C4-2B (cell line): Measurements from ENCODE around the gene HOXC11.

Experiments
- H3K27ac ChIP-seq: fragments of 450-650 bp; 2 replicates; pipeline ENCODE4 v1.5.1; 2017
- ZFX ChIP-seq: fragments of 450-650 bp; IDR thresholded peaks from 2 replicates; pipeline ENCODE4 v1.6.1; 2017
- TF ChIP-seq, protein P1 (sequence below): fragments of 450-650 bp; conservative IDR thresholded peaks from 2 replicates; pipeline ENCODE4 v1.5.1; 2017; ENCODE audit warnings: mild to moderate bottlenecking

HOXC11 gene

GRCh38 chr12:53931844-53932581 lies 40.9 kb upstream of the HOXC11 start:
- TF ChIP-seq, protein P1, sequence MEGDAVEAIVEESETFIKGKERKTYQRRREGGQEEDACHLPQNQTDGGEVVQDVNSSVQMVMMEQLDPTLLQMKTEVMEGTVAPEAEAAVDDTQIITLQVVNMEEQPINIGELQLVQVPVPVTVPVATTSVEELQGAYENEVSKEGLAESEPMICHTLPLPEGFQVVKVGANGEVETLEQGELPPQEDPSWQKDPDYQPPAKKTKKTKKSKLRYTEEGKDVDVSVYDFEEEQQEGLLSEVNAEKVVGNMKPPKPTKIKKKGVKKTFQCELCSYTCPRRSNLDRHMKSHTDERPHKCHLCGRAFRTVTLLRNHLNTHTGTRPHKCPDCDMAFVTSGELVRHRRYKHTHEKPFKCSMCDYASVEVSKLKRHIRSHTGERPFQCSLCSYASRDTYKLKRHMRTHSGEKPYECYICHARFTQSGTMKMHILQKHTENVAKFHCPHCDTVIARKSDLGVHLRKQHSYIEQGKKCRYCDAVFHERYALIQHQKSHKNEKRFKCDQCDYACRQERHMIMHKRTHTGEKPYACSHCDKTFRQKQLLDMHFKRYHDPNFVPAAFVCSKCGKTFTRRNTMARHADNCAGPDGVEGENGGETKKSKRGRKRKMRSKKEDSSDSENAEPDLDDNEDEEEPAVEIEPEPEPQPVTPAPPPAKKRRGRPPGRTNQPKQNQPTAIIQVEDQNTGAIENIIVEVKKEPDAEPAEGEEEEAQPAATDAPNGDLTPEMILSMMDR, result no peak
- no peak for TF ChIP-seq ZFX
- H3K27ac ChIP-seq, result no peak overlapping the region

DNA sequence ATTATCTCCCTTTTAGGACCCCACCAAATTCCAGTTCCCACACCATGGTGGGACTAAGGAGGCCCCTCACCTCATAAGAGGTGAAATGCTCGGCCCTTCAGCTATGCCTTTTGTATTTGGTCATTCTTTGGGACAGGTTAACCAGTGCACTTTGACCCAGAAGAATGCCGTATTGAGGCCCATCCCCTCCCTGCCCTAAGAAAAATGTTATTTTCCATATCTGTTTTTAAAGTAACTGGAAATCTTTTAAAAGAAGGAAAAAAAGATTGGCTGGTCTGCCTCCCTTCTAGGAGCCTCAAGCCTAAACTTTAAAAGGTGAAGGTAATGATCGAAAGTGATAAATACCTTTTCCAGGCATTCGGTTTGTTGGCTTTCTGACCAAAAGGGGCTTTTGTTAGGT lies 40.0 kb upstream of the HOXC11 start:
- no peak overlapping the region for H3K27ac ChIP-seq
- TF ChIP-seq ZFX, result no peak

DNA sequence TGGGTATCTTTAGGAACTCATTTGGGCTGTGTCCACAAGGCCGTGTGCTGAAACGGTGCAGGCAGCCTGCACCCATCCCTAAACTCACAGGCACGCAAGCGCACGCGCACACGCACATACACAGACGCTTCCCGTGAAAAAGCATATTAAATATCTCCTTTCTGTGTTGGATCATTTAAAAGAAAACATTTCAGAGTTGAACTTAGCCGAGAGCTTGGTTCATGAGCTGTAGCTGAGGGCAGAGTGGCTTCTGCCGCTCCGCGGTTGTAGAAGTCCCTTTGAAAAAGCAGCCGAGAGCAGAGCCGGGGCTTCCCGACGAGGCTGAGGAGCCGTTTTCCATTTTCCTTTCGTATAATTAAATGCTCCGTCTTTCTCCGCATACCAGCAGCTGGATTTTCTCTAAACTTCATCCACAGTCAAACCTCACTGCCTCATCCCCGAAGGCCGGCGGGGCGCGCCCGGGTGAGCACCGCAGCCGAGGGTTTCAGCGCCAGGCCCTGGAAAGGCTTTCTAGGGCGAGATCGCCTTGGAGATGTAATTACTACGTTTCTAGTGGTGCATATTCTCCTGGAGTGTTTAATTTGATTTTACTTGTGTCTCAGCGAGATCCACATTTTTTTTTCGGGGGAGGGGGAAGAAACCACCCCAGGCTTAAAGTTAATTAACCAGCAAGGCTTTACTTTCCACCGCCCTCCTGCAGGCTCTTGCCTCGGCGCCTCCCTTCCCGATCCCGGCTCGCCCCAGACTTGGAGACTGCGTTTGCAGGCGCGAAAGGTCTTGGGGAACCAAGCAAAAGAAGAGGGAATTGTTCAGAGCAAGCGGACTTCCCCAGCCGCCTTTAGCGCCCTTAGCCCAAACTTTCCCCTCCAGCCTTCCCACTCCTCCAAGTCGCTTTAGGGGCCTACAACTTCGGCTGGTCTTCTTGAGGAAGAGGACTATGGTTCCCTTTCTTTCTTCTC lies 37.3 kb upstream of the HOXC11 start:
- no peak overlapping the region for H3K27ac ChIP-seq
- no peak for TF ChIP-seq ZFX
- TF ChIP-seq, protein P1, result no peak

DNA sequence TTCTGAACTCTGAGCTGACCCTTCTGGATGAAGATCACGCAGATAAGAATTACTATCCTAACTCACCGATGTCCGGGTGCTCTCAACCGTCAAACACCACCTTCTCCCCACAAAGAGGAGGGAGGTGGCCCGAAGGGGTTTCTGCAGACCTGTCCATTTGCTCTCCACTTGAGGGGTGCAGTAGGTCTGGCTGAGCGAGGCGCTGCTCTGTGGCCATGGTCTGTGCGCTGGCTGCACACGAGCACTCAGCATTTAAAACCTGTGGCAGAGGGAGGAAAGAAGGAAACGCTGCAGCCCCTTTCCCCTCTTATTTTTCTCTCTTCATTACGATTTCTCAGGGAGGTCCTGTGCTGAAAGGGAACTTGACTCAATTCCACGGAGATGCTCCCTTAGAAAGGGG lies 35.8 kb upstream of the HOXC11 start:
- TF ChIP-seq, protein P1, result no peak
- TF ChIP-seq ZFX, result no peak
- H3K27ac ChIP-seq, result no peak overlapping the region

GRCh38 chr12:53937596-53938325 lies 35.2 kb upstream of the HOXC11 start:
- H3K27ac ChIP-seq, result peak overlapping the region; percentile 11; the same call in 1 of the 2 replicates
- no peak for TF ChIP-seq ZFX
- TF ChIP-seq, protein P1, result no peak

- no peak for TF ChIP-seq ZFX
- peak within 1 kb of the TSS; percentile 77 for H3K27ac ChIP-seq
Measured at GRCh38 chr12:53938326-53939140, 34.4 kb upstream of the HOXC11 start, which contains the start of gene HOXC13. TSS of gene HOXC13 (plus strand) at chr12:53938831. CDS start at chr12:53938907, 76 bp downstream.

- no peak for TF ChIP-seq ZFX
- TF ChIP-seq, protein P1, result no peak
- H3K27ac ChIP-seq, result peak overlapping the region; percentile 77
Measured at GRCh38 chr12:53939141-53940108, 33.5 kb upstream of the HOXC11 start.
